H1 (cell line): ENCODE measurements around the gene CA14. TPM values are rescaled to one million over a fixed set of nuclear protein-coding genes. Genes with fewer than 3 reads are reported as not detected.

Experiments
- CTCF ChIA-PET: fragments of 300-600 bp; sonication (Branson Sonifier 250); formaldehyde crosslinking; loops from one replicate; lab custom pipeline; 2021; ENCODE audit not compliant: partially characterized antibody; lab: Charles Lee
- POLR2A ChIA-PET: fragments of 300-600 bp; sonication (Branson Sonifier 250); formaldehyde crosslinking; loops from one replicate; lab custom pipeline; 2021; ENCODE audit warnings: inconsistent platforms; ENCODE audit not compliant: partially characterized antibody; lab: Charles Lee
- DNase-seq, 2 experiments: peaks; one replicate each; pipeline versions ENCODE4 v3.0.0 to v3.0.0-alpha.2; 2010 to 2022; ENCODE audit warnings: low spot score in 2 of 2, low read depth in 1 of 2, mixed read lengths in 1 of 2
- FAIRE-seq: peaks from 2 replicates; lab custom pipeline; 2011; peaks lifted over from hg19 to GRCh38; lab: Jason Lieb, UNC
- H2AFZ ChIP-seq: 2 replicates; pipeline ENCODE4 v1.8.1; 2012; ENCODE audit warnings: low read length, inconsistent platforms
- H2AK5ac ChIP-seq: 2 replicates; pipeline ENCODE4 v1.6.1; 2013; ENCODE audit warnings: low read depth, low read length
- H2BK120ac ChIP-seq: replicated peaks from 2 replicates; pipeline ENCODE3; 2013; ENCODE audit warnings: low read depth, low read length, inconsistent platforms
- H2BK12ac ChIP-seq: 2 replicates; pipeline ENCODE4 v1.6.1; 2013; ENCODE audit warnings: low read depth, low read length
- H2BK15ac ChIP-seq: 2 replicates; pipeline ENCODE4 v1.6.1; 2013; ENCODE audit warnings: low read length
- H2BK20ac ChIP-seq: 2 replicates; pipeline ENCODE4 v1.6.1; 2013; ENCODE audit warnings: low read length
- H2BK5ac ChIP-seq: 2 replicates; pipeline ENCODE4 v1.6.1; 2013; ENCODE audit warnings: low read depth, low read length
- H3K14ac ChIP-seq: 2 replicates; pipeline ENCODE4 v1.6.1; 2013; ENCODE audit warnings: inconsistent platforms; ENCODE audit not compliant: insufficient read length
- H3K18ac ChIP-seq: 2 replicates; pipeline ENCODE4 v1.6.1; 2013; ENCODE audit warnings: low read length; ENCODE audit errors: extremely low read depth
- H3K23ac ChIP-seq: 2 replicates; pipeline ENCODE4 v1.6.1; 2013; ENCODE audit warnings: inconsistent platforms; ENCODE audit not compliant: insufficient read length
- H3K23me2 ChIP-seq: 2 replicates; pipeline ENCODE4 v1.6.1; 2013; ENCODE audit warnings: low read depth, low read length
- H3K27ac ChIP-seq: 2 replicates; pipeline ENCODE4 v1.6.1; 2011; ENCODE audit warnings: low read depth, low read length, inconsistent platforms
- H3K27me3 ChIP-seq, 4 experiments: replicated peaks in 1 of 4; 1 replicate in 1 of 4; 2 replicates in 3 of 4; pipeline versions ENCODE4 v1.6.1 to v1.8.1; 2011 to 2013; ENCODE audit warnings: low read length in 3 of 4, mild to moderate bottlenecking in 3 of 4, inconsistent platforms in 2 of 4, mixed read lengths in 2 of 4, moderate library complexity in 1 of 4; ENCODE audit not compliant: control insufficient read depth in 3 of 4, insufficient read depth in 3 of 4; ENCODE audit errors: extremely low read depth in 1 of 4
- H3K36me3 ChIP-seq, 4 experiments: 2 replicates each; pipeline versions ENCODE4 v1.6.1 to v1.8.1; 2011 to 2013; ENCODE audit warnings: mild to moderate bottlenecking in 4 of 4, low read length in 3 of 4, moderate library complexity in 2 of 4, control low read depth in 1 of 4, inconsistent platforms in 1 of 4; ENCODE audit not compliant: insufficient read depth in 4 of 4, control insufficient read depth in 2 of 4
- H3K4ac ChIP-seq: replicated peaks from 2 replicates; pipeline ENCODE3; 2013; ENCODE audit warnings: low read length, low read depth, mixed read lengths, inconsistent platforms; ENCODE audit not compliant: insufficient read length
- H3K4me1 ChIP-seq, 4 experiments: replicated peaks in 1 of 4; 1 replicate in 1 of 4; 2 replicates in 3 of 4; pipeline versions ENCODE4 v1.6.1 to v1.8.1; 2011 to 2013; ENCODE audit warnings: low read length in 3 of 4, inconsistent platforms in 2 of 4, mixed read lengths in 1 of 4; ENCODE audit not compliant: insufficient read depth in 4 of 4, control insufficient read depth in 3 of 4
- H3K4me2 ChIP-seq, 2 experiments: 2 replicates each; pipeline versions ENCODE4 v1.6.1 to v1.8.1; 2011 to 2013; ENCODE audit warnings: low read depth in 2 of 2, low read length in 2 of 2, control low read depth in 1 of 2, inconsistent platforms in 1 of 2, mild to moderate bottlenecking in 1 of 2; ENCODE audit not compliant: insufficient read depth in 1 of 2
- H3K4me3 ChIP-seq, 4 experiments: fragments of 200-600, 300-600 bp in 1 of 4; sonication (generic), shearing (Covaris generic), sonication (Bioruptor Twin) in 1 of 4; 2 replicates each; pipeline versions ENCODE4 v1.5.1 to v1.8.1; 2011 to 2016; ENCODE audit warnings: low read length in 4 of 4, low read depth in 3 of 4, control low read depth in 2 of 4, inconsistent platforms in 2 of 4, mild to moderate bottlenecking in 2 of 4, mixed read lengths in 1 of 4, moderate library complexity in 1 of 4; ENCODE audit not compliant: insufficient read depth in 2 of 4; ENCODE audit errors: extremely low read depth in 1 of 4
- H3K56ac ChIP-seq: replicated peaks from 2 replicates; pipeline ENCODE3; 2013; ENCODE audit warnings: low read depth, mild to moderate bottlenecking, mixed read lengths, low read length, inconsistent platforms; ENCODE audit not compliant: insufficient read length
- H3K79me1 ChIP-seq: 2 replicates; pipeline ENCODE4 v1.6.1; 2013; ENCODE audit warnings: low read depth, low read length, control low read depth
- H3K79me2 ChIP-seq, 2 experiments: 2 replicates each; pipeline versions ENCODE4 v1.6.1 to v1.8.1; 2012 to 2013; ENCODE audit warnings: low read length in 2 of 2, mild to moderate bottlenecking in 2 of 2, inconsistent platforms in 1 of 2; ENCODE audit not compliant: insufficient read depth in 2 of 2, control insufficient read depth in 1 of 2
- H3K9ac ChIP-seq, 4 experiments: replicated peaks in 1 of 4; 1 replicate in 1 of 4; 2 replicates in 3 of 4; pipeline versions ENCODE4 v1.6.1 to v1.8.1; 2011 to 2013; ENCODE audit warnings: low read depth in 3 of 4, low read length in 3 of 4, control low read depth in 2 of 4, mild to moderate bottlenecking in 2 of 4, moderate library complexity in 2 of 4, inconsistent platforms in 1 of 4; ENCODE audit errors: extremely low read depth in 1 of 4
- H3K9me3 ChIP-seq, 2 experiments: 2 replicates each; pipeline versions ENCODE4 v1.6.1 to v1.8.1; 2012 to 2013; ENCODE audit warnings: mild to moderate bottlenecking in 2 of 2, moderate library complexity in 2 of 2, control low read depth in 1 of 2, inconsistent platforms in 1 of 2, low read depth in 1 of 2, low read length in 1 of 2, mixed read lengths in 1 of 2; ENCODE audit not compliant: insufficient read depth in 2 of 2
- H4K20me1 ChIP-seq, 2 experiments: replicated peaks in 1 of 2; 2 replicates each; pipeline versions ENCODE3 to v1.8.1; 2011 to 2013; ENCODE audit warnings: inconsistent platforms in 2 of 2, low read length in 2 of 2, mild to moderate bottlenecking in 1 of 2; ENCODE audit not compliant: insufficient read depth in 2 of 2, control insufficient read depth in 1 of 2
- H4K5ac ChIP-seq: 2 replicates; pipeline ENCODE4 v1.6.1; 2013; ENCODE audit warnings: low read length, low read depth, mixed read lengths, inconsistent platforms; ENCODE audit not compliant: insufficient read length
- H4K8ac ChIP-seq: 2 replicates; pipeline ENCODE4 v1.8.0; 2013; ENCODE audit warnings: mild to moderate bottlenecking, moderate library complexity, low read length, inconsistent platforms; ENCODE audit not compliant: insufficient read depth; ENCODE audit errors: extremely low read depth
- H4K91ac ChIP-seq: replicated peaks from 2 replicates; pipeline ENCODE3; 2013; ENCODE audit warnings: low read length, mixed read lengths, inconsistent platforms; ENCODE audit not compliant: insufficient read length
- CHD2 ChIP-seq: IDR thresholded peaks from 2 replicates; pipeline ENCODE4 v1.6.1; 2012; ENCODE audit warnings: low read length, improper control_type of control experiment
- POLR2A ChIP-seq, 2 experiments: IDR thresholded peaks; 1 replicate in 1 of 2; 2 replicates in 1 of 2; pipeline ENCODE4 v1.6.1; 2011; ENCODE audit warnings: low read depth in 2 of 2, low read length in 2 of 2, mild to moderate bottlenecking in 2 of 2; ENCODE audit errors: control extremely low read depth in 1 of 2
- POLR2AphosphoS5 ChIP-seq: IDR thresholded peaks from 2 replicates; pipeline ENCODE4 v1.6.1; 2011; ENCODE audit warnings: low read depth, low read length
- RBBP5 ChIP-seq: IDR thresholded peaks from 2 replicates; pipeline ENCODE4 v1.7.1; 2012; ENCODE audit warnings: low read depth, mild to moderate bottlenecking, inconsistent platforms, low read length, moderate library complexity, borderline replicate concordance
- SIN3A ChIP-seq, 2 experiments: IDR thresholded peaks in 1 of 2; conservative IDR thresholded peaks in 1 of 2; 2 replicates each; pipeline ENCODE4 v1.6.1; 2011 to 2012; ENCODE audit warnings: low read length in 2 of 2, improper control_type of control experiment in 1 of 2, low read depth in 1 of 2, mild to moderate bottlenecking in 1 of 2
- SRF ChIP-seq: IDR thresholded peaks from 2 replicates; pipeline ENCODE4 v1.6.1; 2011; ENCODE audit warnings: mild to moderate bottlenecking, low read depth, low read length, moderate library complexity
- TAF1 ChIP-seq: IDR thresholded peaks from 2 replicates; pipeline ENCODE4 v1.6.1; 2011; ENCODE audit warnings: mild to moderate bottlenecking, low read depth, low read length
- TCF12 ChIP-seq: IDR thresholded peaks from 2 replicates; pipeline ENCODE4 v1.6.1; 2011; ENCODE audit warnings: low read depth, mild to moderate bottlenecking, low read length
- WGBS, 2 experiments: shearing (Covaris generic) in 1 of 2; methylation state at CpG; one replicate each; pipeline versions ENCODE4 v1.1.6 to v1.1.7; 2013 to 2015; ENCODE audit warnings: low lambda C conversion rate in 2 of 2, mixed read lengths in 2 of 2, inconsistent platforms in 1 of 2, low coverage in 1 of 2, missing lambda C conversion rate in 1 of 2; ENCODE audit not compliant: insufficient replicate concordance in 2 of 2, insufficient coverage in 1 of 2, insufficient read length in 1 of 2; ENCODE audit errors: extremely low coverage in 1 of 2, missing lambda C conversion rate in 1 of 2; 5-methylcytosine and 5-hydroxymethylcytosine counted together
- polyA plus RNA-seq, 7 experiments: library from polyadenylated mRNA; depleted of rRNA in 3 of 7; stranded (reverse) in 5 of 7; unstranded in 2 of 7; fragments of >200 nt in 5 of 7; fragments of 200-250 nt in 2 of 7; gene quantifications; 1 replicate in 5 of 7; 2 replicates in 1 of 7; 4 replicates in 1 of 7; pipeline versions ENCODE4 v1.2.1 to v1.2.3, GENCODE V29; 2011 to 2013; ENCODE audit warnings: missing spikeins in 2 of 7, mixed read lengths in 2 of 7
- total RNA-seq: library from RNA; stranded (reverse); fragmentation: NEBNext Ultra II Directional; extraction: Animal tissue kit (Norgen Biotek cat#: 25700); gene quantifications from 2 replicates; pipeline ENCODE4 v1.2.1, GENCODE V29; 2021

Gene CA14
- total and polyA plus RNA-seq, 2 of the 8 experiments (the other 6 are each of a cell fraction or from before 2014, with no cell fraction given) = 52.3 to 105 TPM

GRCh38 chr1:150259758-150260669 lies 2.4 kb downstream of the CA14 start:
- H3K27ac ChIP-seq = peak overlapping the region; percentile 68; the same call in 1 of the 2 replicates
- H3K18ac ChIP-seq = peak overlapping the region; percentile 79
- H3K56ac ChIP-seq = no peak overlapping the region
- ChIA-PET CTCF (interaction anchor here (17.5 kb wide), 1 partner anchor 16 kb away, joined by 326 read pairs; the partner anchor contains the start of genes APH1A, C1orf54 and CIART), POLR2A (interaction anchor here (0.9 to 19.4 kb wide), 9 partner anchors 21 to 61 kb away, joined by 3 to 535 read pairs (median 5); partner anchors contain the start of genes ANP32E, APH1A, C1orf54 and CIART)
- H3K4ac ChIP-seq = peak overlapping the region; percentile 17
- H3K79me2 ChIP-seq = peaks cover 4 to 25% of the 10 kb centered on the region in 2 experiments
- H3K9ac ChIP-seq = peak overlapping the region in 3 of 4 experiments; percentile 31 to 66 (median 49); a peak in 4 of 7 replicates
- WGBS, 2 experiments = 18% methylated on average over 10 of the region's 11 CpGs; no CpG with 5 or more reads in 1 of the 2 experiments
- peak overlapping the region; percentile 23; the same call in 1 of the 2 replicates for H2BK20ac ChIP-seq
- H3K4me1 ChIP-seq = peaks cover 0 to 20% (median 14%) of the 10 kb centered on the region in 4 experiments; a peak in 6 of 7 replicates
- H2AFZ ChIP-seq = no peak overlapping the region
- H2AK5ac ChIP-seq = no peak overlapping the region; the same call in 1 of the 2 replicates
- H2BK5ac ChIP-seq = peak overlapping the region; percentile 98
- peak overlapping the region; percentile 66; the same call in 1 of the 2 replicates for H2BK15ac ChIP-seq
- H3K23me2 ChIP-seq = peaks cover 36% of the 10 kb centered on the region
- H4K8ac ChIP-seq = no peak overlapping the region
- no peaks in the 10 kb centered on the region for H4K20me1 ChIP-seq
- no peak for FAIRE-seq
- peaks cover 15 to 36% (median 29%) of the 10 kb centered on the region in 4 experiments; a peak in 7 of 8 replicates for H3K36me3 ChIP-seq
- H3K9me3 ChIP-seq = no peaks in the 10 kb centered on the region
- H3K79me1 ChIP-seq = peaks cover 5% of the 10 kb centered on the region; the same call in 1 of the 2 replicates
- peak overlapping the region; percentile 75; the same call in 1 of the 2 replicates for H2BK12ac ChIP-seq
- no peaks in the 10 kb centered on the region for H3K27me3 ChIP-seq
- H3K23ac ChIP-seq = no peak overlapping the region
- peak overlapping the region; percentile 75 for H4K91ac ChIP-seq
- peak overlapping the region; percentile 70 to 82 (median 80) for H3K4me3 ChIP-seq
- H2BK120ac ChIP-seq = peak overlapping the region; percentile 0
- H3K14ac ChIP-seq = no peak overlapping the region
- H4K5ac ChIP-seq = peak overlapping the region; percentile 27
- peak in 1 of 2 experiments; percentile 81 for DNase-seq
- H3K4me2 ChIP-seq = peak overlapping the region; percentile 78 to 99
- TF ChIP-seq POLR2A (IDR thresholded peaks at IDR 0.05; ENCODE audit: control extremely low read depth in 1 of 2, low read depth in 2 of 2, low read length in 2 of 2) (peak in 1 of 2 experiments; percentile 69; a peak in 1 of 3 replicates), SRF (peak; percentile 27; the same call in 1 of the 2 replicates), POLR2AphosphoS5 (peak; percentile 78), TAF1 (peak; percentile 77), RBBP5 (0 out of 2 replicates have a peak, but pooled peaks have one; percentile 36), TCF12 (no peak), CHD2 (no peak), SIN3A (conservative IDR thresholded peaks at IDR 0.05 in 1 of 2, IDR thresholded peaks at IDR 0.05 in 1 of 2; ENCODE audit: low read depth in 1 of 2, low read length in 2 of 2) (peak in 1 of 2 experiments; percentile 36; a peak in 1 of 4 replicates)
